WTC11 (cell line): Measurements from ENCODE around the gene PDCD1. TPM values are rescaled to one million over a fixed set of nuclear protein-coding genes. Genes with fewer than 3 reads are reported as not detected.

Experiments used
- ATAC-seq: fragments of 200-7000 bp; cut with Tn5 transposase; 2 replicates; pipeline ENCODE4 v1.10.0; 2021; ENCODE audit warnings: mild to moderate bottlenecking, moderate library complexity
- CTCF ChIA-PET: fragments of 300-600 bp; sonication (Branson Sonifier 250); formaldehyde crosslinking; loops from one replicate; lab custom pipeline; 2021; ENCODE audit warnings: antibody characterized with exemption; lab: Charles Lee
- POLR2A ChIA-PET: fragments of 350-600 bp; sonication (Branson Sonifier 250); formaldehyde crosslinking; loops from one replicate; lab custom pipeline; 2021; ENCODE audit warnings: antibody characterized with exemption; lab: Charles Lee
- DNase-seq: peaks from one replicate; pipeline ENCODE4 v3.0.0; 2021; ENCODE audit warnings: low spot score
- H3K27ac Mint-ChIP-seq: 2 replicates; pipeline ENCODE4 v1.8.0; 2021; ENCODE audit warnings: mixed read lengths
- H3K27me3 Mint-ChIP-seq: 2 replicates; pipeline ENCODE4 v1.8.0; 2021; ENCODE audit warnings: low read depth, mild to moderate bottlenecking, moderate library complexity, mixed read lengths
- H3K36me3 Mint-ChIP-seq: 2 replicates; pipeline ENCODE4 v1.8.0; 2021; ENCODE audit warnings: mixed read lengths
- H3K4me1 Mint-ChIP-seq: 2 replicates; pipeline ENCODE4 v1.8.0; 2022; ENCODE audit warnings: mixed read lengths
- H3K4me3 Mint-ChIP-seq: 2 replicates; pipeline ENCODE4 v1.8.0; 2021; ENCODE audit warnings: mild to moderate bottlenecking, moderate library complexity, mixed read lengths
- H3K9me3 Mint-ChIP-seq: 2 replicates; pipeline ENCODE4 v1.8.0; 2021; ENCODE audit warnings: mixed read lengths
- ATF2 ChIP-seq: sonication (generic); formaldehyde crosslinking; IDR thresholded peaks from 2 replicates; pipeline ENCODE4 v1.8.1; 2022; ENCODE audit warnings: low read depth, missing genetic modification reagents, borderline replicate concordance
- CDX4 ChIP-seq: fragments of 250-450 bp; sonication (Bioruptor Pico); IDR thresholded peaks from 2 replicates; pipeline ENCODE4 v1.9.0; 2021; ENCODE audit warnings: moderate library complexity, mild to moderate bottlenecking, inconsistent platforms, borderline replicate concordance
- CREM ChIP-seq: sonication (generic); formaldehyde crosslinking; IDR thresholded peaks from 2 replicates; pipeline ENCODE4 v1.8.1; 2022; ENCODE audit warnings: mild to moderate bottlenecking, missing genetic modification reagents, moderate library complexity
- EMX1 ChIP-seq: fragments of 250-450 bp; sonication (Bioruptor Pico); IDR thresholded peaks from 2 replicates; pipeline ENCODE4 v1.8.0; 2021; ENCODE audit warnings: mild to moderate bottlenecking
- FOXP1 ChIP-seq: sonication (generic); formaldehyde crosslinking; IDR thresholded peaks from 2 replicates; pipeline ENCODE4 v1.8.0; 2022; ENCODE audit warnings: missing genetic modification reagents, mild to moderate bottlenecking, moderate library complexity, borderline replicate concordance
- FOXP4 ChIP-seq: sonication (generic); formaldehyde crosslinking; IDR thresholded peaks from 2 replicates; pipeline ENCODE4 v1.8.0; 2022; ENCODE audit warnings: mild to moderate bottlenecking, missing genetic modification reagents
- GABPB1 ChIP-seq: sonication (generic); formaldehyde crosslinking; IDR thresholded peaks from 2 replicates; pipeline ENCODE4 v1.8.1; 2023; ENCODE audit warnings: mild to moderate bottlenecking, missing genetic modification reagents
- GRHL2 ChIP-seq: fragments of 250-450 bp; sonication (Bioruptor Pico); IDR thresholded peaks from 2 replicates; pipeline ENCODE4 v1.8.0; 2022; ENCODE audit warnings: mild to moderate bottlenecking, moderate library complexity; ENCODE audit not compliant: insufficient replicate concordance, severe bottlenecking
- IRF2 ChIP-seq: sonication (generic); formaldehyde crosslinking; IDR thresholded peaks from 2 replicates; pipeline ENCODE4 v1.8.0; 2022; ENCODE audit warnings: low read depth, missing genetic modification reagents, borderline replicate concordance
- MLX ChIP-seq: sonication (generic); formaldehyde crosslinking; IDR thresholded peaks from 2 replicates; pipeline ENCODE4 v1.8.1; 2023; ENCODE audit warnings: mild to moderate bottlenecking, missing genetic modification reagents, moderate library complexity
- MYBL2 ChIP-seq: sonication (generic); formaldehyde crosslinking; IDR thresholded peaks from 2 replicates; pipeline ENCODE4 v1.8.1; 2023; ENCODE audit warnings: mild to moderate bottlenecking, moderate library complexity, missing genetic modification reagents
- NFE2L1 ChIP-seq: sonication (generic); formaldehyde crosslinking; IDR thresholded peaks from 2 replicates; pipeline ENCODE4 v1.8.1; 2023; ENCODE audit warnings: missing genetic modification reagents
- NFYB ChIP-seq: sonication (generic); formaldehyde crosslinking; conservative IDR thresholded peaks from 2 replicates; pipeline ENCODE4 v1.8.0; 2022; ENCODE audit warnings: low read depth, missing genetic modification reagents
- NR3C1 ChIP-seq: sonication (generic); formaldehyde crosslinking; conservative IDR thresholded peaks from 2 replicates; pipeline ENCODE4 v1.8.1; 2023; ENCODE audit warnings: low read depth, mild to moderate bottlenecking, missing genetic modification reagents
- RELA ChIP-seq: sonication (generic); formaldehyde crosslinking; IDR thresholded peaks from 2 replicates; pipeline ENCODE4 v1.8.1; 2022; ENCODE audit warnings: missing genetic modification reagents, mild to moderate bottlenecking, borderline replicate concordance
- RORB ChIP-seq: fragments of 250-450 bp; sonication (Bioruptor Pico); IDR thresholded peaks from 2 replicates; pipeline ENCODE4 v1.9.0; 2021; ENCODE audit warnings: mild to moderate bottlenecking
- SP1 ChIP-seq: sonication (generic); formaldehyde crosslinking; conservative IDR thresholded peaks from 2 replicates; pipeline ENCODE4 v1.8.1; 2022; ENCODE audit warnings: missing genetic modification reagents
- ZMAT4 ChIP-seq: fragments of 250-450 bp; sonication (Bioruptor Pico); IDR thresholded peaks from 2 replicates; pipeline ENCODE4 v1.9.0; 2021; ENCODE audit warnings: mild to moderate bottlenecking
- ZNF263 ChIP-seq: sonication (generic); formaldehyde crosslinking; IDR thresholded peaks from 2 replicates; pipeline ENCODE4 v1.8.1; 2022; ENCODE audit warnings: low read depth, mild to moderate bottlenecking, moderate library complexity, missing genetic modification reagents
- total RNA-seq: library from RNA; stranded (reverse); gene quantifications from 3 replicates; pipeline ENCODE4 v1.2.3, GENCODE V29; 2021

Gene PDCD1
- total RNA-seq, 1 experiment from 2014 or later: 0.52 TPM

- TF ChIP-seq SP1 (CRISPR knock-in tag) (no peak), GRHL2 (no peak), RORB (no peak), CREM (CRISPR knock-in tag) (no peak), IRF2 (CRISPR knock-in tag) (no peak)
Measured at GRCh38 chr2:241809383-241810306, 49.0 kb downstream of the PDCD1 start (continued).

GRCh38 chr2:241808721-241809382 lies 49.8 kb downstream of the PDCD1 start, which contains the start of gene NEU4:
Gene NEU4, plus strand, starts transcription at chr2:241809193. Its CDS starts 5,292 bp downstream, at chr2:241814485.
- no peak for DNase-seq
- peaks cover 14% of the 10 kb centered on the region for H3K27me3 Mint-ChIP-seq
- CTCF ChIA-PET: interaction anchor here (1.4 kb wide), 1 partner anchor 74 kb away, joined by 3 read pairs; the partner anchor contains the start of gene D2HGDH
- POLR2A ChIA-PET: no interaction called here
- H3K9me3 Mint-ChIP-seq: no peaks in the 10 kb centered on the region
- H3K4me3 Mint-ChIP-seq: no peak within 1 kb of the TSS
- H3K27ac Mint-ChIP-seq: peak within 1 kb of the TSS; percentile 77
- no peaks in the 10 kb centered on the region for H3K36me3 Mint-ChIP-seq
- TF ChIP-seq NFE2L1 (no peak), MYBL2 (no peak), EMX1 (CRISPR knock-in tag) (no peak), RELA (CRISPR knock-in tag) (no peak), NR3C1 (CRISPR knock-in tag) (no peak), FOXP4 (CRISPR knock-in tag) (no peak), NFYB (CRISPR knock-in tag) (peak; percentile 25; the same call in 1 of the 2 replicates), SP1 (CRISPR knock-in tag) (no peak), GRHL2 (no peak), ATF2 (CRISPR knock-in tag) (no peak), ZMAT4 (CRISPR knock-in tag) (no peak), CDX4 (CRISPR knock-in tag) (no peak), GABPB1 (CRISPR knock-in tag) (peak; percentile 44; the same call in 1 of the 2 replicates), RORB (no peak), IRF2 (CRISPR knock-in tag) (no peak), ZNF263 (no peak), FOXP1 (CRISPR knock-in tag) (peak; percentile 71; the same call in 1 of the 2 replicates), MLX (CRISPR knock-in tag) (no peak)
- no peak for ATAC-seq
- H3K4me1 Mint-ChIP-seq: peaks cover 18% of the 10 kb centered on the region
